ENCODE measurements around the gene GPR50. TPM values are rescaled to one million over a fixed set of nuclear protein-coding genes. Genes with fewer than 3 reads are reported as not detected.

GPR50 gene
- total RNA-seq, 1 experiment from 2014 or later: not detected

DNA sequence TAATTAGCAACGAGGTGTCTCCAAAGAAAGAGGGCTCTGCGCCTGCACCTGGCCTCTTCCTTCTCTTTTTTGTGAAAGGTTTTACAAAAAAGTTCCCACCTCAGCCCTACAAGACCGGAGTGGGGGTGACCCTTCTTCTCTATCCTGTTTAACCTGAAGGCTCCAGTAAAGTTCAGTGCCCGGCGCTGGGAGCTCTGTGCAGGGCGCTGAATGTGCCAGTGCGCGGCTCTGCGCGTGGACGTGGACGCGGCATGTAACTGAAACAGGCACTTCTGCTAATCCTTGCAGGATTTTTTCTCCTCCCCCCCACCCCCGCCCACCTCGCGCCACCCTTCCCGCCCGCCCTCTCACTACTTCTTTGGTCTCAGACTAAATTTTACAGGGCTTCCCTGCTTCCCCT is 2.4 kb downstream of the GPR50 start:
- H3K4me1 ChIP-seq (ENCODE audit: insufficient read depth, low read length, poor library complexity, severe bottlenecking): no peaks in the 10 kb centered on the region
- H3K4me3 ChIP-seq (ENCODE audit: low read depth, low read length, poor library complexity, severe bottlenecking): no peak overlapping the region
- TF ChIP-seq EZH2 (IDR thresholded peaks at IDR 0.05; ENCODE audit: borderline replicate concordance, low read depth, low read length, poor library complexity, severe bottlenecking): peak; percentile 58
- TF ChIP-seq, protein P1, sequence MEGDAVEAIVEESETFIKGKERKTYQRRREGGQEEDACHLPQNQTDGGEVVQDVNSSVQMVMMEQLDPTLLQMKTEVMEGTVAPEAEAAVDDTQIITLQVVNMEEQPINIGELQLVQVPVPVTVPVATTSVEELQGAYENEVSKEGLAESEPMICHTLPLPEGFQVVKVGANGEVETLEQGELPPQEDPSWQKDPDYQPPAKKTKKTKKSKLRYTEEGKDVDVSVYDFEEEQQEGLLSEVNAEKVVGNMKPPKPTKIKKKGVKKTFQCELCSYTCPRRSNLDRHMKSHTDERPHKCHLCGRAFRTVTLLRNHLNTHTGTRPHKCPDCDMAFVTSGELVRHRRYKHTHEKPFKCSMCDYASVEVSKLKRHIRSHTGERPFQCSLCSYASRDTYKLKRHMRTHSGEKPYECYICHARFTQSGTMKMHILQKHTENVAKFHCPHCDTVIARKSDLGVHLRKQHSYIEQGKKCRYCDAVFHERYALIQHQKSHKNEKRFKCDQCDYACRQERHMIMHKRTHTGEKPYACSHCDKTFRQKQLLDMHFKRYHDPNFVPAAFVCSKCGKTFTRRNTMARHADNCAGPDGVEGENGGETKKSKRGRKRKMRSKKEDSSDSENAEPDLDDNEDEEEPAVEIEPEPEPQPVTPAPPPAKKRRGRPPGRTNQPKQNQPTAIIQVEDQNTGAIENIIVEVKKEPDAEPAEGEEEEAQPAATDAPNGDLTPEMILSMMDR (conservative IDR thresholded peaks at IDR 0.05; ENCODE audit: low read depth, low read length): no peak
- POLR2A ChIA-PET (ENCODE audit: low non-redundant PET): no interaction called here
- intact Hi-C loops (cut with micrococcal nuclease; ENCODE audit: unreplicated experiment): no loop called here
- BruUV-seq (replicated peaks): no TSS peak
- no peak for DNase-seq (ENCODE audit: low spot score)
- H3K27me3 ChIP-seq (replicated peaks; ENCODE audit: insufficient read depth, low read depth, low read length, poor library complexity): peaks cover 91% of the 10 kb centered on the region
- H3K36me3 ChIP-seq (ENCODE audit: insufficient read depth, low read length, poor library complexity, severe bottlenecking): no peaks in the 10 kb centered on the region
- CTCF ChIA-PET: no interaction called here
- no peak overlapping the region for H3K27ac ChIP-seq (ENCODE audit: low read depth, low read length, poor library complexity, severe bottlenecking)
- H3K9me3 ChIP-seq (ENCODE audit: low read depth, low read length, poor library complexity, severe bottlenecking): peaks cover 12% of the 10 kb centered on the region

DNA sequence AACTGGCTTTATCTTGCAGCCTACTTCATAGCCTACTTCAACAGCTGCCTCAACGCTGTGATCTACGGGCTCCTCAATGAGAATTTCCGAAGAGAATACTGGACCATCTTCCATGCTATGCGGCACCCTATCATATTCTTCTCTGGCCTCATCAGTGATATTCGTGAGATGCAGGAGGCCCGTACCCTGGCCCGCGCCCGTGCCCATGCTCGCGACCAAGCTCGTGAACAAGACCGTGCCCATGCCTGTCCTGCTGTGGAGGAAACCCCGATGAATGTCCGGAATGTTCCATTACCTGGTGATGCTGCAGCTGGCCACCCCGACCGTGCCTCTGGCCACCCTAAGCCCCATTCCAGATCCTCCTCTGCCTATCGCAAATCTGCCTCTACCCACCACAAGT is 4.0 kb downstream of the GPR50 start:
- Histone ChIP-seq H3K4me1 (ENCODE audit: insufficient read depth, low read length, poor library complexity, severe bottlenecking) (no peaks in the 10 kb centered on the region), H3K27me3 (replicated peaks; ENCODE audit: insufficient read depth, low read depth, low read length, poor library complexity) (peaks cover 84% of the 10 kb centered on the region), H3K36me3 (ENCODE audit: insufficient read depth, low read length, poor library complexity, severe bottlenecking) (no peaks in the 10 kb centered on the region), H3K9me3 (ENCODE audit: low read depth, low read length, poor library complexity, severe bottlenecking) (peaks cover 12% of the 10 kb centered on the region), H3K27ac (ENCODE audit: low read depth, low read length, poor library complexity, severe bottlenecking) (no peak overlapping the region), H3K4me3 (ENCODE audit: low read depth, low read length, poor library complexity, severe bottlenecking) (no peak overlapping the region)
- DNase-seq (ENCODE audit: low spot score): no peak
- TF ChIP-seq, protein P1 (conservative IDR thresholded peaks at IDR 0.05; ENCODE audit: low read depth, low read length): no peak
- TF ChIP-seq EZH2 (IDR thresholded peaks at IDR 0.05; ENCODE audit: borderline replicate concordance, low read depth, low read length, poor library complexity, severe bottlenecking): no peak
- no TSS peak for BruUV-seq (replicated peaks)
- intact Hi-C loops (cut with micrococcal nuclease; ENCODE audit: unreplicated experiment): no loop called here
- ChIA-PET POLR2A (ENCODE audit: low non-redundant PET) (no interaction called here), CTCF (no interaction called here)

DNA sequence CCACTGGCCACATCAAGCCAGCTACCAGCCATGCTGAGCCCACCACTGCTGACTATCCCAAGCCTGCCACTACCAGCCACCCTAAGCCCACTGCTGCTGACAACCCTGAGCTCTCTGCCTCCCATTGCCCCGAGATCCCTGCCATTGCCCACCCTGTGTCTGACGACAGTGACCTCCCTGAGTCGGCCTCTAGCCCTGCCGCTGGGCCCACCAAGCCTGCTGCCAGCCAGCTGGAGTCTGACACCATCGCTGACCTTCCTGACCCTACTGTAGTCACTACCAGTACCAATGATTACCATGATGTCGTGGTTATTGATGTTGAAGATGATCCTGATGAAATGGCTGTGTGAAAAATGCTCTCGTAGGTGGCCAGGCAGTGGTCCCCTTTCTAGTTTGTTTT is 4.7 kb downstream of the GPR50 start:
- no peak for DNase-seq (ENCODE audit: low spot score)
- Histone ChIP-seq H3K4me3 (ENCODE audit: low read depth, low read length, poor library complexity, severe bottlenecking) (no peak overlapping the region), H3K27ac (ENCODE audit: low read depth, low read length, poor library complexity, severe bottlenecking) (no peak overlapping the region), H3K4me1 (ENCODE audit: insufficient read depth, low read length, poor library complexity, severe bottlenecking) (no peaks in the 10 kb centered on the region), H3K9me3 (ENCODE audit: low read depth, low read length, poor library complexity, severe bottlenecking) (peaks cover 8% of the 10 kb centered on the region), H3K27me3 (replicated peaks; ENCODE audit: insufficient read depth, low read depth, low read length, poor library complexity) (peaks cover 77% of the 10 kb centered on the region), H3K36me3 (ENCODE audit: insufficient read depth, low read length, poor library complexity, severe bottlenecking) (no peaks in the 10 kb centered on the region)
- CTCF ChIA-PET: no interaction called here
- BruUV-seq (replicated peaks): no TSS peak
- POLR2A ChIA-PET (ENCODE audit: low non-redundant PET): no interaction called here
- intact Hi-C loops (cut with micrococcal nuclease; ENCODE audit: unreplicated experiment): no loop called here
- TF ChIP-seq EZH2 (IDR thresholded peaks at IDR 0.05; ENCODE audit: borderline replicate concordance, low read depth, low read length, poor library complexity, severe bottlenecking): no peak
- TF ChIP-seq, protein P1 (conservative IDR thresholded peaks at IDR 0.05; ENCODE audit: low read depth, low read length): no peak
